Stimulated activated CD4-positive, alpha-beta T cell treated with anti-CD3 and anti-CD28 coated beads, Interleukin-12 subunit alpha, Interleukin-12 subunit beta, amount 100 ng/mL, for 4 hours (primary cell): ENCODE measurements around the gene ADGRL1.
"Not testable (repeated sequence)": the region's sequence is repeated elsewhere in the genome, so short reads cannot be mapped to it uniquely, and the experiment has no call there.

Source experiments
- DNase-seq: peaks from one replicate; pipeline ENCODE4 v3.0.0-alpha.2; 2020

Gene ADGRL1

DNA sequence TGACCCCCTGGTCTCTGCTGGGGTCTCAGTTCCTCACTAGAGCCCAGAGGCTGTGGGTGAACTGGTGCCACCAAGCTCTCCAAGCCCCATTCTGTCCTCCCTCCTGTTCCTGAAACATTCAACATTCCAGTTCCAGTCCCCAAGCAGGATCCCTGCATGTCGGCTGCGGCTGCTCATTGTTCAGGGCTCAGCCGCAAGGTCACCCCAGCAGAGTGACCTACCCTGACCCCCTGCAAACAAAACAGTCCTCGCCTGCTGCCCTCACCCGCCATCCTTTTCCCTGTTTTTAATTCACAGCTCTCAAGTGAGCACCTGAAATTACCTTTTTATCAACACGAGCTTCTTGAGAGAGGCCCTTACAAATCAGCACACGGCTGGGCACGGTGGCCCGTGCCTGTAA, 19.3 kb downstream of the ADGRL1 start:
- not testable (repeated sequence) for DNase-seq

DNA sequence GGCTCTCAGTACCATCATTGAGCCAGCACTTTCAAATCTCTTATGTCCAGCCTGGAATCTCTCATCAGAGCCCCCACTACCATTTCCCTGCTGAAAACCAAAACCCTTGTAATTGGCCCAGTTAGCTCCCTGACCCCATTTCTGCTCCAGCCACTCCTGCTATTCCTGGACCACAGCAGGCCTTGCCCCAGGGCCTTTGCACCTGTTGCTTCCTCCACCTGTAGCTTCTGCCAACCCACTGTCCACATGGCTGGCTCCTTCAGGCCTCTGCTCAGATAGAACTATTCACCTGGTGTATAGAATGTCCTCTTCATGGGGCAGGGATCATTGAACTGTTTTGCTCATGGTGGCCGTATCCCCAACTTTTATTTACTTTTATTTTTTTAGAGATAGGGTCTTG, 20.3 kb downstream of the ADGRL1 start:
- not testable (repeated sequence) for DNase-seq

DNA sequence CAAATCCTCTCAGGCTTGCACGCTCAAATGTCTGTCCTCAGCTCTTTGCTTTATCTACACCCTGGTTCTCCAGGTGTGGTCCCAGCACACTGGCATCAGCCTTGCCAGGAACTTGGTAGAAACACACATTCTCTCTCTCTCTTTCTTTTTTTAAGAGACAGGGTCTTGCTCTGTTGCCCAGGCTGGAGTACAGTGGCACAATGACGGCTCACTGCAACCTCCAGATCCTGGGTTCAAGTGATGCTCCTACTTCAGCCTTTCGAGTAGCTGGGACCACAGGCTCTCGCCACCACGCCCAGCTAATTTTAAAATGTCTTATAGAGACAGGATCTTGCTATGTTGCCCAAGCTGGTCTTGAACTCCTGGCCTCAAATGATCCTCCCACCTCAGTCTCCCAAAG, 20.8 kb downstream of the ADGRL1 start:
- DNase-seq: no peak

DNA sequence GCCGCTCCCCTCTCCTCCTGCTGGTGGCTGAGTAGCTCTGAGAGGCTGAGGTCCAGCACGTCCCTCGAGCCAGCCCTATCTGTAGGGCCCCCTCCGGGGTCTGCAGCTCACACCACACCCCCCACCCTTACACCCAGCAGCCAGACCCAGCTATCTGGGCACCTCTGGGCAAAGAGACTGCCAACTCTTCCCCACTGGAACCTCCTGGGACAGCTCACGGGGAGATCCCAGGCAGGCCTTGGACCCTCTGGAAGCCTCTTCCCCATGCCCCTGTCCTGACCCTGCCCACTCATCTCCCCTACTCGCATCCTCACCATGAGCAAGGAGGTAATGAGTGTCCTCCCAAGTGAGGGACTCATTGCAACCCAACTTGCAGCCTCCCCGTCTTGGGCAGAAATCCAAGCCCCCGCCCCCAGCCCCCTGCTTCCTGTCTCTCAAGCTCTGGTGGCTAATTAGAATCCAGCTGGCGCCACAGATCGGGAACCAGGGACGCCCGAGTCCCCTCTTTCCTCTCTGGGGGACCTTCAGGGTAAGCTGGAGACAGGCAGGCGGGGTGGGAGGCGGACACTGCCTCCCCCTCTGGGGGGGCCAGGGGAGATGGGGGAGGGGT, 22.1 kb downstream of the ADGRL1 start:
- DNase-seq: no peak

DNA sequence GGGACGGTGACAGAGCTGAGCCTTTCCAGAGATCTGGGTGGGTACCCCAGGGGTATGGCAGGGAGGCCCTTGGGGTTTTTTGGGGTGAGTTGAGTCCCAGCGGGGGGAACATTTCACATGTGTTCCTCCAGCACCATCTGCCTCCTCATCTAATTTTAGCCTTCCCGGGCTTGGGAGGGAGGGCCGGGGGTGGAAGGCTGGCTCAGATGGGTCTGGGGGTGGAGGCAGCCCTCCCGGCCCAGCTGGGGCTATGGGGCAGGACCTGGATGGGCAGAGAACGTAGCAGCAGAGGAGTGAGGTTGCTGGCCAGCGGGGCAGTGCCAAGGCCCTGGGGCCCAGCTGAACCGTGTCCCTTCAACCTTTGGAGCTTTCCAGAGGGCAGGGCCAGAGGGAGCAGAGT, 23.5 kb downstream of the ADGRL1 start:
- no peak for DNase-seq

DNA sequence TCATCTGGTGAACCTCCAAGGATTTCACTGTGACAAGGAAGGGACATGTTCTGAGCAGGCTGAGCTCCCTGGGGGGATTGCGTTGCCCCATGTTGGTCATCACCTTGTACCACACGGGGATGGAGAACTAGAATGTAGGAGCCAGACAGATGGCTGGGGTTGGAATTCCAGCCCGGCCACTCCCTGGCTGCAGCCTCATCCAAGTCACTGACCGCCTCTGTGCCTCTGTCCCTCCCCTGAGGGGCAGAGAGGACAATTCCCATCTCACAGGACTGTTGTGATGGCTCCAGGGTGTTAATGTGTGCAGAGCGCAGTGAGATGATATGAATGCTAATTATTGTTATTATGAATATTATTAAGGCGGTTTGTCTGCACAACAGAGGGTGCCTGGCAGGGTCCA, 24.1 kb downstream of the ADGRL1 start:
- no peak for DNase-seq

DNA sequence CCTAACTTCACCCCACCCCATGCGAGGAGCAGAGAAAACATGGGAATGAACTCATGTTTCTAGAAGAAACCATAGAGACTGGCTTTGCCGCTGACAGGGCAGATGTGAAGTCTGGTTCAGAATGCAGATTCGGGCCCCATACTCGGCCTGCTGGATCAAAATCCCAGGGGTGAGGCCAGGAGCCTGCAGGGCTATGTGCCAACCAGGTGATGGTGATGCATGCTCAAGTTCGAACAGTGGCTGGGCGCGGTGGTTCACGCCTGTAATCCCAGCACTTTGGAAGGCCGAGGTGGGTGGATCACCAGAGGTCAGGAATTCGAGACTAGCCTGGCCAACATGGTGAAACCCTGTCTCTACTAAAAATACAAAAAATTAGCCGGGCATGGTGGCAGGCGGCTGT, 24.8 kb downstream of the ADGRL1 start:
- DNase-seq: not testable (repeated sequence)

DNA sequence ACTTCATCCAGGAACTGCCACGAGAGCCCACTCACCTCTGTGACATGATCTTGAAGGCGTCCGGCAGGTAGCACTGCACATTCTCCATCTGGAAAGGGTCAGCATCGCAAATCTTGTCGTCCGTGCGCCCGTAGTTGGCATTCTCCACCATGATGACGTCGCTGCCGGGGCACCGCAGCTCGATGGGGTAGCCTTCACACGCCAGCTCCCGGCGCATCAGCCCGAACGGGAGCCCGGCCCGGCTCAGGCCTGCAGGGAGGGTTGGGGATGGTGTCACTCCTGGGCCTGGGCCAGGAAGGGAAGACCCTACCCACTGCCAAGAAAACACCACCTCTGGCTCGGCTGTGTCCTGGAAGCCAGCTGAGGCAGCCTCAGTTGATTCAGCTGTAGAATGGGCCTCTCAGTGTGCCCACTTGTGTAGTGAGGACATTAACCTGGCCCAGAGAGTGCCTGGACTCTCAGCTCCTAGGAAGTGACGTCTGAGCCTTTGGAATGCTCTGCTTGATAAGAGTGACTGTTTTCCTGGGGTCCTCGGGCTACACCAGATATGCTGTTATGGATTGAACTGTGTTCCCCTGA, 28.4 kb downstream of the ADGRL1 start:
- DNase-seq: no peak

DNA sequence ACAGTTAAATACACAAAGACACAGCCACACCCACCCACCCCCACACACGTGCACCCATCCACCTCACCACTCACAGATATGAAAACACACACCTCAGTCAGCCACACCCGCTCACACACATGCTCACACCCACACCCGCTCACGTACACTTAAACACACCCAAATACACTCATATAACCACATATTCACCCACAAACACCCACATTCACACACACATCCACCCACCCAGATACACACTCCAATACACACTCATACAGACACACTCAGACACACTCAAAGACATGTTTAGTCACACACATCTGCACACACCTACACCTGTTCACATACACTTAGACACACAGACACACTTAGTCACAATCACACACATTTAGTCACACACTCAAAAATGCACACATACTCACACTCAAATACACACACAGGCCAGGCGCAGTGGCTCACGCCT, 30.6 kb downstream of the ADGRL1 start:
- DNase-seq: no peak

DNA sequence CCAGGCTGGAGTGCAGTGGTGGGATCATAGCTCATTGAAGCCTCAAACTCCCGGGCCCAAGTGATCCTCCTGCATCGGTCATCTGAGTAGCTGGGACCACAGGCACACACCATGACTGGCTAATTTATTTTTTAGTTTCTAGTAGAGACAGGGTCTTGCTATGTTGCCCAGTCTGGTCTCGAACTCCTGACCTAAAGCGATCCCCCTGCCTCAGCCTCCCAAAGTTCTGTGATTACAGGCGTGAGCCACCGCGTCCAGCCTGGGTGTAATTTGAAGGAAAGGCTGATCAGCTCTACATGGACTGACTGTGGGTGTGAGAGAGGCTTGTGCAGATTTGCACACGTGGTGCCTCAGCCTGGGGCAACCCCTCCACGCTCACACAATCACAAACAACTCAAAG, 31.1 kb downstream of the ADGRL1 start:
- DNase-seq: no peak

DNA sequence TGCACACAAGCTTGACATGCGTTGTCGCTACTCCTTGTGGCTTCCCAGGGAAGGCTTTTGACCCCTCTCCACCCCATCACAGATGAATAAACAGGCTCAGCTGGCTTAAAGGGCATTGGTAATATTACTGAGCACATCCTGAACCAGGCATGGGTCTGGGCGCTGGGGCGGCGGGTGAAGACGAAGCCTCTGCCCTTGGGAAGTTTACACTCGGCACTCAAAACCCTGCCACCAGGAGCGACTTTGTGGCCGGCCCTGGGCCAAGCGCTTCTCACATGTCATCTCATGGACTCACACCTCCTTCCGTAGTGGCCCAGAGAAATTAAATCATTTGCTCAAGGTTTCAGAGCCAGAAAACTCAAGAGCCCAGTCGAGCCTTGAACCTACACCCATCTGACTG, 37.0 kb downstream of the ADGRL1 start:
- DNase-seq: no peak

DNA sequence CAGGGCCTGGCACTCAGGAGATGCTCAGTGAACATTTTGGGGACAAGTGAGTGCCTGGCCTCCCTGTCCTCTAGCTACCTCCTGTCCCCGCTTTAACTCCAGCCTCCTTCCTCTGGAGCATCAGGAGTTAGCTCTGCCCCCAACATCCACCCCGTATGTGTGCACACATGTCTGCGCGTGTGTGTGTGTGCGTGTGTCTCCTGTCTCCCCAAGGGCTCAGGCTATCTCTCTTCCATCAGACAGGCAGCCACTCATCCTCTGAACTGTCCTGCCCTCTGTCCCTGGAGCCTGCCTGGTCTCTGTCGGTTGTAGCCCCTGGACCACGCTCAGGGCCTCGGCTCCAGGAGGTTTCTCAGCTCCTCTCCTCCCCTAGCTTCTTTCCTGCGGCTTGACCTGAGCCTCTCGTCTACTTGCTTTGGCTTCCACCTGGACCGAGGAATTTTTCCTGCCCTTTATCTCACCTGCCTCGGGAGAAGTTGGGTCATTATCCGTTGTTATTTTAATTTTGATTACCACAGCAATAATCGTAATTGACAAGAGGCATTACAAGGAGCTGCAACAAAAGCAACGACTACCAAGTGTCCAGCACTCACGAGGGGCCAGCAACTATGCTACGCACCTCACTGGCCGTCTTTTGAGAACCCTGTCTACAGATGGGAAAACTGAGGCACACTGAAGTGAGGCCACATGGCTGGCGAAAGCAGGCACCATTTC, 37.6 kb downstream of the ADGRL1 start:
- no peak for DNase-seq

DNA sequence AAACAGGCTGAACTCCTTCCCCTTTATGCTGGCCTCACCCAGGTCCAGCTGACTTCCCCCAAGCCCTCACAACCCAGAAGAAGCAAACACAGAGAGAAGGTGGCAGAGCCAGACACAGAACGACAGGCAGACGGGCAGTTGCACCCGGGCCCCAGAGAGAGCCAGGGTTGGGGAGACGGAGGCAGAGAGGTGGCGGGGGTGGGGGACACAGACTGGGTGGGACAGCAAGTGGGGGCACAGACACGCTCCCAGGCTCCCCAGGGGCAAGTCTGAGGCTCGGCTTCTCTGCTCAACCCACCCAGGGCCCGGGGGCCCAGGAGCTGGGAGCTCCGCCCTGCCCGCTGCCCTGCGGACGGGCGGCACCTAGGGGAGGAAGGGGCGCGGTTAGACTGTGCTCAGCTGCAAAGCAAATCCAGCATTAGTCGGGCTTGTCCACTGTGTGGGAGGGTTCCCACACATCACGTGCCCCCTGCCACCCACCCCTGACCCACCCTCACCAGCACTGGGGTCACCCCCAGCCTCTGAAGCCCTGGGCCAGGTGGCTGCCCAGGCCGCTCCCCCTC, 38.3 kb downstream of the ADGRL1 start:
- no peak for DNase-seq

DNA sequence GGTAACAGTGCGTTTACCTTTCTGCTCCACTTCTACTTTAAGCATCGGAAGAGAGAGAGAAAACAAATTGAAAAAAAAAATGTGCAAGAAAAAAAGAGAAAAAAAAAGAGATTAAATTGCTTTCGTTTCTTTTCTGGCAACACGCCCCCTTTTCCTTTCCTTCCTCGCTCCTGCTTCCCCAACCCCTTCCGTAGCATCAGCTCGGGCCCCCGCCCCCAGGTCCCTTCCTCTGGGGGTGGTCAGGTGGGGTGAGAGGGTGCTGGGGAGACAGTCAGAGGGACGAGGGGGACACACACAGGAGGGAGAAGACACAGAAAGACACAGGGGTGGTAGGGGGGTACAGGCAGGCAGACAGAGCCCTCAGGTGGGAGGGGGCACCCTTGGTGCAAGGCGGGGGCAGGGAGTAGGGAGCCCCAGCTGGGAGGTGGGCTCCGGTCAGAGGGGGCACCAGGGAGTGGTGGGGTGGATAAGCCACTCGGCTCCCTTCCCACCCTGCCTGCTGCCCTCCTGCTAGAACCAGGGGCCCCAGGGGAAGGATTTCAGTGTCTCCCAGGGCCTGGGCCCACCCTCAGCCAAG, 38.9 kb downstream of the ADGRL1 start:
- no peak for DNase-seq

DNA sequence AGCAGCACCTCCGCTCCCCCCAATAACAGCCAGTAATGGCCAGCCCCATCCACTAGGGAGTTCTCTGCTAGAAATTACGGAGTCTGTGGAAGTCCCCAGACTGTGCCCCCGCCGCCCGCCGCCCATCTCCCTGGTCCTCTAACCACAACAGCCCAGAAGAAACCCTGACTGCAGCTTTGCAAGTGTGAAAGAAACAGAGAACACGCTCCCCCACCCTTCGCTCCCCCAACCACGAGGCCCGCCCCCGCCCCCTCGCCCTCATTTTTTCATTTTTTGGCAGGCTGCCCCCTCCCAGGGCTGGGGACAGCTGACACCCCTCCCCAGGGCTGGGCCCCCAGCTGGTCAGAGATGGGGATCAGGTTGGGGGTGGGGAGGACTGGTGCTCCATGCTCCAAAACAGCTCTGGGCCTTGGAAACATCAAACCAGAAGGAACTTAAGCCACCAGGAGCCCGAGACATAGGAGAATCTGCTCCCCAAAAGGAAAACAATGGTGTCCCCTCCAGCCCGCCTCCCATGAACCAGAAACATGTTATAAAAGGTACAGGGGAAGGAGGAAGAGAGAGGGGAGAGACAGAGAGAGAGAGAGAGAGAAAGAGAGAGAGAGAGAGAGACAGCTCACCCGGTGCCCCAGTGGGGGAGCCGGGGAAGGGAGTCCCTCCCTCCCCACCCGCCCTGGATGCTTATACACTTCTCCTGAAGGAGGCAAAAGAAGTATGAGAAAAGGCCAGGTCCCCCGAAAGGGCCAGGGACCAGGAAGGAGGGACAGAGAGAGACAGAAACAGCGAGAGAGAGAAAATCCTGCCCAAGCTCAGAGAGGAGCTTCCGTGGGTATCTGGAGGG, 39.8 kb downstream of the ADGRL1 start:
- no peak for DNase-seq

DNA sequence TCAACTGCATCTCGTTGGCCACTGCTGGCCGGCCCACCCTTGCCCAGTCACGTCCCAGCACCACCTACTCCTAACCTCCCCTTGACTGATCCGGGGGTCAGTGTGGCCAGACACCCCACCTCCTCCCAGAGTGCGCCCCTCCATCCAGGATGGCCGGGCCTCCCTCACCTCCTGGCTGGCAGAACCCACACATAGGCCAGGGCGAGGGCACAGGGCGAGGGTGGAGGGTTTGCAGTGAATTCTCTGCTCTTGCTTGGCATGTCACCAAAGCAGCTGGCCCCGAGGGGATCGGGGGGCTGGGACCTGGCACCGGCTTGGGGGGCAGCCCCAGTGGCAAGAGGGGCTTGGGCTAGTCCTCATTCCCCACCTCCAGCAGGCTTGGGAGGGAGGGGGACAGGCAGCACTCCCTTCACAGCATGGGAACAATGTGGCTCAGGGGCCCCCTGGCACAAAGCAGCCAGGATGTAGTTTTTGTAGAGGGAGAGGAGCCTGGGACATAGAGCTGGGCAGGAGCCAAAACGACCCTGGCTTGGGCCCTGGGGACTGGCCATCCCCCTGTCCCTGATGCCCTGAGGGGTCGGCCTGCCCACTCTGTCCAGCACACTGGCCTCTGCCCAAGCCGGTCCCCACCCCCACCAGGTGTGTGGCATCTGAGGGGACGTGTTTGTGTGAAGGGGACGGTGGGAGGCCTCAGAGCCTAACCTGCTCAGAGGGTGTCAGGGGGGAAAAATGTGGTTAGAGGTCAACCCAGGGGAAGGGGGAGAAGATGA, 41.1 kb downstream of the ADGRL1 start:
- no peak for DNase-seq

DNA sequence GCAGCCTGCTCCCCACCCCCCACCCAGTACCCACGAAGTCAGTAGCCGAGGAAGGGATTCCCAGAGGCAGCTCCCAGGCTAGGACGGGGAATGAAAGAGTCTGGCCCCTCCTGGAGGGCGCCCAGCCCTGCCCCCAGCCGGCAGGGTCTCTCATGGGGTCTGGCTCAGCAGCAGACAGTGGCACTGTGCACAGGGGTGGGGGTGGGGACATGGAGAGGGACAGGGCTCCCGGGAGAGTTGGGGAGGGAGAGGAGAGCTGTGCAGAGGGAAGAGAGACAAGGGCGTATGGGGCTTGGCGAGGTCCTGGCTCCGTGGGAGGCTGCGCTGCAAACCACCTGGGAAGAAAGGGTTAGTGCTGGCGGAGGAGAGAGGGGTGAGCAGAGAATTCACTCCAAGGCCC, 41.9 kb downstream of the ADGRL1 start:
- DNase-seq: no peak

DNA sequence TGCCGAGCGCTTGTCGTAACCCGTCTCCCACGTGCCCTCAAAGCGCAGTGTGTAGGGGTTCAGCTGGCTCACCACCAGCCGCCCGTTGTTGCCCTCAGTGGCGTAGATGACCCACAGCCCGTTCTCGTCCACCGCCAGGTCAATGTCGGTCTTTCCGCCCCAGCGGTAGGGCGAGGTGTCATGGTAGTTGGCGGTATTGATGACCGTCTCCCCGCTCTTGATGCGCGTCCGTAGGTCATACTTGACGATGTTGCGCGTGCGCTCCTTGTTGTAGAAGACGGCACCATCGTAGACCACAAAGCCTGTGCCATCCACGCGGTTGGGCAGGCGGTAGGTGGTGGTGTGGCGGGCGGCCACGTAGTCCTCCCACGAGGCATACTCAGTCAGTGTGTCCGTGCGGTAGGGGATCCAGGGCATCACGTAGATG, 43.1 kb downstream of the ADGRL1 start:
- no peak for DNase-seq

DNA sequence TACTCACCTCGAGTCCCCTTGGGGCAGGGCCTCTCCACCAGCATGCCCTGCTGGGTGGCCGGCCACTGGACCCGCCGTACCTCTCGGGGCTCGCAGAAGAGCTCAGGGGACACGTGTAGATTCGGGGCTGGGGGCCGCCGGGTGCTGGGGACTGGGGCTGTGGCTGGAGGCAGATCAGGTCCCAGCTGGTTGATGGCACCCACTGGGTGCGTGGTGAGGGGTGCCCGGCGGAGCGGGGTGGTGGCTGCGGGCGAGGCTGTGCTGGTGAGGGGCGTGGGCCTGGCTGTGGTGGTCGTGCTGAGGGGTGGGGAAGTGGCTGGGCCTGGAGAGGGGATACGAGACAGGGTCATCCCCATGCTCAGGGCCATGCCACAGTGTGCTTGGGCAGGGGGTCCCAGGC, 44.7 kb downstream of the ADGRL1 start:
- no peak for DNase-seq

DNA sequence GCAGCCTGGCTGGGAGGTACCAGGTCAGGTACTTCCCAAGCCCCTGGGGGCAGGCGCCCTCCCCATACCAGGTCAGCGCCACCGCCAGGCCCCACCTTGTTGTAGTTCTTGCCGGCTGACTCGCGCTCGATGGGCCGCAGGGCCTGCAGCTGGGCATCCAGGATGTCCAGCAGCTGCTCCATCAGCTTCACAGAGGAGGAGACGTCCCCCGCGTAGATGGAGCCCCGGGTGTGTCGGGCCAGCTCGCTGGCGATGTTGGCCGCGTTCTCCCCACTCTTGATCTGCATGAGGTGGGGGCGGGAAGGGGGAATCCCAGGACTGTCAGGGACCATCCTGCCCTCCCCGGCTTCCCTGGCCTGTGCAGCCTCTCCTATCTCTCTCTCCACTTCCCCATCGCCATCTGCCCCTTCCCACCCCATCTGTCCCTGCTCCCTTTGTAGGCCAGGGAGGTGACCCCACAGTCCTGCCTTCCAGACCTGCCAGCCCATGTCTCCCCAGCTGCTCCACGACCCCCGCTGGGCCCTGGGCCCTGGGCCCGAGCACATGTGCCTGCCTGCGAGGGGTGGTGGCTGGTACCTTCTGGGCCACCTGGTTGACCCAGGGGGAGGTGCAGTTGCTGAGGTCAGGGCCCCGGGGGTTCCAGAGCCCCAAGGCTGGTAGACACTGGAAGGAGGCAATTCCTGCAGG, 45.8 kb downstream of the ADGRL1 start:
- DNase-seq: no peak

DNA sequence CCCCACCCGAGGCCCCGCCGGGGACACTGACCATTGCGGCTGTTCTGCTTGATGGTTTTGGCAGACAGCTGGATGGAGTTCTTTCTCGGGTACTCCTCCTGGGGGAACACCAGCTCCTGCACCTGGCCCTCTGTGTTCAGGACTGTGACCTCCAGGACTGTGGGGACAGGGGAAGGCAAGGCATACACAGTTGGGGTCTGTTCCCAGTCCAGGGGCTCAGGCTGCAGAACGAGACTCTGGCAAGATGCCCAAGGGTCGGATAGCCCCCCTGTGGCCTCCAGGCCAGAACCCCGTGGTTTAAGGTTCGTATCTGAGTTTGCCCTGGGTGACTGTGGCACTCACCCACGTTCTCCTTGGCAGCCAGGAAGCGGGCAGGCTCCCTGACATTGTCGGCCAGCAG, 46.9 kb downstream of the ADGRL1 start:
- no peak for DNase-seq
